Brain pericyte (primary cell): ENCODE results near the gene RAB34.

ENCODE experiments used
- DNase-seq: peaks from one replicate; pipeline ENCODE4 v3.0.0-alpha.2; 2012; ENCODE audit warnings: low read depth, low spot score

RAB34 gene, protein sequence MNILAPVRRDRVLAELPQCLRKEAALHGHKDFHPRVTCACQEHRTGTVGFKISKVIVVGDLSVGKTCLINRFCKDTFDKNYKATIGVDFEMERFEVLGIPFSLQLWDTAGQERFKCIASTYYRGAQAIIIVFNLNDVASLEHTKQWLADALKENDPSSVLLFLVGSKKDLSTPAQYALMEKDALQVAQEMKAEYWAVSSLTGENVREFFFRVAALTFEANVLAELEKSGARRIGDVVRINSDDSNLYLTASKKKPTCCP

GRCh38 chr17:28717578-28718332 lies at the start of gene RAB34:
RAB34 (minus strand) TSS chr17:28717868; CDS start chr17:28717266, 602 bp downstream.
- peak; percentile 61 for DNase-seq

DNA sequence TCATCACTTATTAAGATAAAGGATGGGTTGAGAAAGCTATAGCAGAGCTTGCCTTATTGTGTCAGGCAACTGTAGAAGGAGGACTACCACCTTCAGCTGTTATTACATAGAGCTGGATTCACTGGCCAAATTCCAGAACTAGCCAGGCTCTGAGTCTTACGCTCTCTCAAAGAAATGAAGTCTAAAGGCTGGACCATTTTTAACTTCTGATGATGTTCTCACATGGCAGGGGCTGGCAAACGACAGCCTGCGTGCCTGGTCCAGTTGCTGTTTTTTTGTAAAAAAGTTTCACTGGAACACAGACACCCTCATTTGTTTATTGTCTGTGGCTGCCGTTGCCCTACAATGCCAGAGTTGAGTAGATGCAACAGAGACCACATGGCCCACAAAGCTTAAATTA lies 47.4 kb upstream of the RAB34 start:
- no peak for DNase-seq

- DNase-seq = no peak
These were observed 46.2 kb upstream of the RAB34 start for GRCh38 chr17:28763804-28764266.

GRCh38 chr17:28763137-28763799 lies 45.6 kb upstream of the RAB34 start:
- no peak for DNase-seq

GRCh38 chr17:28760601-28761562 lies 43.2 kb upstream of the RAB34 start:
- no peak for DNase-seq

DNA sequence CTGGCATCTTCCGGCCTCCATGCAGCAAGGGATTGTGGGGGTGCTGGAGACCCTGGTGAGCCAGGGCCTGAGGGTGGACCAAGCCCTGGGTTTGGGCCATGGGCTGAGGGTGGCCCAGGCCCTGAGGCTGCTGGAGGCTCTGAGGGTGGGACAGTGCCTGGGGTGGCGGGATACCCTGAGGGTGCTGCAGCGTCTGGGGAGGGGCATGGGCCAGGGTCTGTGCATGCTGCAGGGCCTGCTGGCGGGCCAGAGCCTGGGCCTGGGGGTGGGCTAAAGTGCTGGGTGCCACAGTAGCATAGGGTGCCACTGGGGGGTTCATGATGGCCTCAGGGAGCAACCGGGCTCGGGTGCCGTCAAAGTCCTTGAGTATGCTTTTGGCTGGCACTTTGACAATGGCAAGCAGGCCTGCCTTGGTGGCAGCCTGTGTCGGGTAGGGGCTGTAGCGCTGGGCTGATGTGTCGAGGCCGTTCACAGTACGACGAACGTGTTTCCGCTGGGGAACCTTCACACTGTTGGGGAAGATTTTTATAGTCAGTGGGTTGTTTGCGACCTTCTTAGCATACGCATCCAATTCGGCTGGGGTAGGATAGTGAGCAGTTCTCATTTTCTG lies 41.7 kb upstream of the RAB34 start:
- no peak for DNase-seq

DNA sequence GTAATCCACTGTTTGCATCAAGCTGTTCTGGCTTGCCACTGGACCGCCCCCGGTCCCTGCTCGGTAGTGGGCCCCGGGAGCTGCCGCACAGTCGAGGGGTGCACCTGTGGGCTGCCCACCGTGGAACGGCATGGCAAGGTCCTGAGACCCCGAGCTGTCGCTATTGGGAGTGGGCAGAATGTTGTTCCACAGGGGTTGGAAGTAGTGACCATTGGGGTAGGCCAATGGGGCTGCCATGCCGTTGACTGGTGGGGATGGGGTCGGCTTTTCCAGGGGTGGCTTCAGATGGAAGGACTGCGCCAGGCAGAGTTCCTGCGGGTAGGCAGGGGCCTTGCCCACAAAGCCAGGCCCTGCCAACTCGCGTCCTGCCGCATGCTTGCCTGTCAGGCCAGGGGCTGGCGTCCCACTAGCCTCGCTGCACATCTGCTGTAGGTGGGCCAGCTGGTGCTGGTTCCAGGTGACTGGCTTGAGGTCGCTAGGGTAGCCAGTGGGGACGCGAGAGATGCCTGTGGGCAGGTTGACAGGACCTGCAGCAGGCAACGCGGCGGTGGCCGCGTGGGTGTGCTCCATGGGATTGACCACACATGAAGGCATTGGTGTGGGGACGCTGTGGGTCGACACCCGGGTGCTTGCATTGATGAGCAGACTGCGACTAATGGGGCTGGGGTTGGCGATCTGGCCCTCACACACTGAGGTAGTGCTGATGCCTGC lies 40.9 kb upstream of the RAB34 start:
- DNase-seq = no peak

GRCh38 chr17:28756049-28756804 lies 38.6 kb upstream of the RAB34 start:
- no peak for DNase-seq

DNA sequence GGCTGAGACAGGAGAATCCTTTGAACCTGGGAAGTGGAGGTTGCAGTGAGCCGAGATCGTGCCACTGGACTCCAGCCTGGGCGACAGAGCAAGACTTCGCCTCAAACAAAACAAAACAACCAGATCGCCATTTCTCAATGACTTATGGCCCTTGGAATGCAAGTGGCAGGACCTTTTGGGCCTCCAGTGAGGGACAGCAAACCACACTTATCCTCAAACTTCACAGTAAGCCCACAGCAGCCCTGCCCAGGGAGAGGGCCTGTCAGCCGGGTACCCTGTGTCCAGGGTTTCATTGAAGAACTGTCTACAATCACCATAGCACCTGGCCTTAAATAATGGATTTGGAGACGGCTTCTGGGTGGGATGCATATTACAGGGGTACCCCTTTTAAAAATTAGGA lies 37.8 kb upstream of the RAB34 start:
- no peak for DNase-seq

GRCh38 chr17:28751600-28752366 lies 34.1 kb upstream of the RAB34 start:
- DNase-seq = no peak

GRCh38 chr17:28750178-28751047 lies 32.7 kb upstream of the RAB34 start:
- peak; percentile 85 for DNase-seq

DNA sequence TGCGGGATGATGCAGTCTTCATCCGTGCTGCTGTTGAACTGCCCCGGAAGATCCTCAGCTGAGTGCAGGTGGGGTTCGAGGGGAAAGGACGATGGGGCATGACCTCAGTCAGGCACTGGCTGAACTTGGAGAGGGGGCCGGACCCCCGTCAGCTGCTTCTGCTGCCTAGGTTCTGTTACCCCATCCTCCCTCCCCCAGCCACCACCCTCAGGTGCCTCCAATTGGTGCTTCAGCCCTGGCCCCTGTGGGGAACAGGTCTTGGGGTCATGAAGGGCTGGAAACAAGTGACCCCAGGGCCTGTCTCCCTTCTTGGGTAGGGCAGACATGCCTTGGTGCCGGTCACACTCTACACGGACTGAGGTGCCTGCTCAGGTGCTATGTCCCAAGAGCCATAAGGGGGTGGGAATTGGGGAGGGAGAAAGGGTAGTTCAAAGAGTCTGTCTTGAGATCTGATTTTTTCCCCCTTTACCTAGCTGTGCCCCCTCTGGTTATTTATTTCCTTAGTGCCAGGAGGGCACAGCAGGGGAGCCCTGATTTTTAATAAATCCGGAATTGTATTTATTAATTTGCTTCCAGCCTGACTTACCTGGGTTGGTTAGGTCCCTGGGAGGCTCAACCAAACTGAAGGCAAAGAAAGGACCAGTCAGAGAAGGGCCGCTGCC lies 32.0 kb upstream of the RAB34 start:
- DNase-seq = no peak

DNA sequence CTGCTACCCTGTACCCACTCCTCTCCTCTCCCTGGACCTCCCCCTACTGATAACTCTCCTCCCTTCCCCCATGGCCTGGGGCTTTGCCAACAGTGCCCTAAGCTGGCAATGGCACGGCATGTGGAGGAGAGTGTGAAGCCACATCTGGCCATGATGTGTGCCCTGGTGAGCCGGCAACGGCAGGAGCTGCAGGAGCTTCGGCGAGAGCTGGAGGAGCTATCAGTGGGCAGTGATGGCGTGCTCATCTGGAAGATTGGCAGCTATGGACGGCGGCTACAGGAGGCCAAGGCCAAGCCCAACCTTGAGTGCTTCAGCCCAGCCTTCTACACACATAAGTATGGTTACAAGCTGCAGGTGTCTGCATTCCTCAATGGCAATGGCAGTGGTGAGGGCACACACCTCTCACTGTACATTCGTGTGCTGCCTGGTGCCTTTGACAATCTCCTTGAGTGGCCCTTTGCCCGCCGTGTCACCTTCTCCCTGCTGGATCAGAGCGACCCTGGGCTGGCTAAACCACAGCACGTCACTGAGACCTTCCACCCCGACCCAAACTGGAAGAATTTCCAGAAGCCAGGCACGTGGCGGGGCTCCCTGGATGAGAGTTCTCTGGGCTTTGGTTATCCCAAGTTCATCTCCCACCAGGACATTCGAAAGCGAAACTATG lies 31.3 kb upstream of the RAB34 start:
- no peak for DNase-seq

- DNase-seq = no peak
These were observed 30.4 kb upstream of the RAB34 start for GRCh38 chr17:28747801-28748750.

DNA sequence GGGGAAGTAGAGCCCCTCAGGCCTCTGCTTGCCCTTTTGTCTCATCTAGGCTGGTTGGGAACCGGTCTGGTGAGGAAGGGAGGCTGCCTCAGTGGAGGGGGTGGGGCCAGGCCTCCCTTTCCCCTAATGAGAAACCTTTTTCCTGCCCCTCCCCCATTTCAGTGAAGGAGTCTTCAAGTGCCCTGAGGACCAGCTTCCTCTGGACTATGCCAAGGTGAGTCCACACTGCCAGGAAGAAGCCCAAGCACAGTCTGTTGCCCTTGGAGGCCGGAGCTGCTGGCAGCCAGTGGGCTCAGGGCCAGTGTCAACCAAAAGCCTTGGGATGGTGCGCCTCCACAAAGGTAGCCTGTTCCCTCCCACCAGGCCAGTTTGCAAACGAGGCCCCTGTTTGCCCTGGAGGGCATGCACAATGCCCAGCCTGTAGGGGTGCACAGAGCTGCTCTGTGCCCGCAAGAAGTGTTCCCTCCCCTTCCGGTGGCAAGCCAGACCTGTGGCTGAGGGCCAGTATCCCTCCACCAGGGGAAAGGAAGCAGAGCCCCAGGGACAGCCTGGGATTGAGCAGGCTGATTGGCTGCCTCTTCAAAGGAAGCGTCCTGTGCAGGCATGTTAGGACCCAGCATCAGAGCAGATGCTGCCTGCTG lies 29.5 kb upstream of the RAB34 start:
- DNase-seq = no peak
